Esophagus muscularis mucosa (tissue), 4 donors: ENCODE measurements around the gene NPHP4. TPM values are rescaled to one million over a fixed set of nuclear protein-coding genes. Genes with fewer than 3 reads are reported as not detected.

Source experiments
- DNase-seq: peaks from one replicate; pipeline ENCODE4 v3.0.0-alpha.2; 2017; ENCODE audit errors: extremely low spot score
- H3K27ac ChIP-seq, 4 donors: fragments of 200-600 bp; sonication (generic); replicated peaks in 1 of 4; 1 replicate in 3 of 4; 2 replicates in 1 of 4; pipeline ENCODE4 v1.5.1; 2016 to 2019; ENCODE audit warnings: mild to moderate bottlenecking in 1 of 4
- H3K27me3 ChIP-seq, 4 donors: fragments of 200-600 bp; sonication (generic); one replicate each; pipeline versions ENCODE4 v1.5.1 to v1.6.0; 2016 to 2019
- H3K36me3 ChIP-seq, 4 donors: fragments of 200-600 bp; sonication (generic); one replicate each; pipeline ENCODE4 v1.5.1; 2016 to 2019
- H3K4me1 ChIP-seq, 4 donors: fragments of 200-600 bp; sonication (generic); one replicate each; pipeline ENCODE4 v1.5.1; 2016 to 2019
- H3K4me3 ChIP-seq, 4 donors: fragments of 200-600 bp; sonication (generic); 1 replicate in 2 of 4; 2 replicates in 2 of 4; pipeline ENCODE4 v1.5.1; 2016 to 2019; ENCODE audit warnings: mild to moderate bottlenecking in 4 of 4, moderate library complexity in 1 of 4
- H3K9me3 ChIP-seq, 4 donors: fragments of 200-600 bp; sonication (generic); 1 replicate in 3 of 4; 2 replicates in 1 of 4; pipeline ENCODE4 v1.5.1; 2016 to 2019
- EP300 ChIP-seq: sonication (generic); formaldehyde crosslinking; IDR thresholded peaks from one replicate; pipeline ENCODE4 v1.6.1; 2017; ENCODE audit warnings: antibody characterized with exemption
- POLR2A ChIP-seq: fragments of 450-650 bp; IDR thresholded peaks from one replicate; pipeline ENCODE4 v1.6.1; 2017; ENCODE audit warnings: antibody characterized with exemption, moderate library complexity, mild to moderate bottlenecking, low read depth
- POLR2AphosphoS5 ChIP-seq, 2 donors: sonication (generic); formaldehyde crosslinking; IDR thresholded peaks; one replicate each; pipeline ENCODE4 v1.6.1; 2017; ENCODE audit warnings: antibody characterized with exemption in 2 of 2
- WGBS: methylation state at CpG from one replicate; pipeline ENCODE4 v1.1.5; 2018; 5-methylcytosine and 5-hydroxymethylcytosine counted together
- intact Hi-C: fragments of 100-400 bp; cut with DNase I; formaldehyde crosslinking; loops from one replicate; pipeline ENCODE4 v1.15.1; 2023
- total RNA-seq, 4 donors: library from RNA; depleted of rRNA; stranded (reverse); fragments of >200 nt; gene quantifications; one replicate each; pipeline versions ENCODE4 v1.1.0 to v1.2.1, GENCODE V29; 2016
- TF ChIP-seq, protein P1 (sequence below), 3 experiments: fragments of 200-600 bp in 2 of 3; fragments of 450-650 bp in 1 of 3; sonication (generic) in 2 of 3; IDR thresholded peaks; one replicate each; pipeline ENCODE4 v1.5.1; 2017 to 2019; ENCODE audit warnings: antibody characterized with exemption in 3 of 3, mild to moderate bottlenecking in 2 of 3, moderate library complexity in 1 of 3

NPHP4 gene
- total RNA-seq, 4 donors from 2014 or later, result 6.5 to 9.1 (median 8.0) TPM

DNA sequence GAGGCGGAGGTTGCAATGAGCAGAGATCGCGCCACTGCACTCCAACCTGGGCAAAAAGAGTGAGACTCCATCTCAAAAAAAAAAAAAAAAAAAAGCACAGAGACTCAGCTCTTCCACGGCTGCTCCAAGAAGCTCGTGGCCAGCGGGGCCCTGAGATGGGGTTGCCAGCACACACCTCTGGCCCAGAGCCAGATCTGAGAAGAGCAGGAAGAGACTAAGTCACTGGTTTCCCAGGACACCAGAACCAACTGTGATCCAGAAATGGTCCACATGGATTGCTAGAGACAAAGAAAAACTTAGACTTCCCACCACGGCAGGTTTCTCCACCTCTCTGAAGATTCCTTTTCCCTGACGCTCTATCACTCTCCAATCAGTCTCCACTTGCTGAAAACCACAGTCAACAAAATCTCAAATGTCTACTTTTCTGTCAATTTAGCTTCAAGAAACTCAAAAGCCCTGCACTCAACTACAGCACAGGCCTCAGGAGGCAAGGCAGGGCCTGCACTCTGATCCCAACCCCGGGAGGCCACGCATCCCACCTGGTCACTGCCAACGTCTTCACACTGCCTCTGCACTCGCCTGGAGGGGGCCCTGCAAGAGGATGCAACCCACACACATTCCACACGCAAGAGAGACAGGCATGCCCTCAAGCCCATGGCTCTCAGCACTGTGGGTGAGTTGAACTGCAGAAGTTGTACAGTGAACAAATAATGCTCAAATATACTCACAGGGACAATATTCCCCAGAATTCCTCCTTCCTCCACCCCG lies 79.0 kb downstream of the NPHP4 start:
- Histone ChIP-seq H3K27ac (no peak overlapping the region), H3K4me1 (peaks cover 0 to 8% (median 6%) of the 10 kb centered on the region in 4 donors), H3K9me3 (no peaks in the 10 kb centered on the region), H3K27me3 (no peaks in the 10 kb centered on the region), H3K36me3 (peaks cover 0 to 14% (median 0%) of the 10 kb centered on the region in 4 donors), H3K4me3 (no peak overlapping the region)
- no peak for DNase-seq
- 88% methylated on average over 14 of the region's 14 CpGs for WGBS
- TF ChIP-seq, protein P1, sequence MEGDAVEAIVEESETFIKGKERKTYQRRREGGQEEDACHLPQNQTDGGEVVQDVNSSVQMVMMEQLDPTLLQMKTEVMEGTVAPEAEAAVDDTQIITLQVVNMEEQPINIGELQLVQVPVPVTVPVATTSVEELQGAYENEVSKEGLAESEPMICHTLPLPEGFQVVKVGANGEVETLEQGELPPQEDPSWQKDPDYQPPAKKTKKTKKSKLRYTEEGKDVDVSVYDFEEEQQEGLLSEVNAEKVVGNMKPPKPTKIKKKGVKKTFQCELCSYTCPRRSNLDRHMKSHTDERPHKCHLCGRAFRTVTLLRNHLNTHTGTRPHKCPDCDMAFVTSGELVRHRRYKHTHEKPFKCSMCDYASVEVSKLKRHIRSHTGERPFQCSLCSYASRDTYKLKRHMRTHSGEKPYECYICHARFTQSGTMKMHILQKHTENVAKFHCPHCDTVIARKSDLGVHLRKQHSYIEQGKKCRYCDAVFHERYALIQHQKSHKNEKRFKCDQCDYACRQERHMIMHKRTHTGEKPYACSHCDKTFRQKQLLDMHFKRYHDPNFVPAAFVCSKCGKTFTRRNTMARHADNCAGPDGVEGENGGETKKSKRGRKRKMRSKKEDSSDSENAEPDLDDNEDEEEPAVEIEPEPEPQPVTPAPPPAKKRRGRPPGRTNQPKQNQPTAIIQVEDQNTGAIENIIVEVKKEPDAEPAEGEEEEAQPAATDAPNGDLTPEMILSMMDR (IDR thresholded peaks at IDR 0.05), result no peak
- TF ChIP-seq POLR2AphosphoS5 (IDR thresholded peaks at IDR 0.05) (no peak), POLR2A (no peak), EP300 (no peak)
- intact Hi-C loops, result no loop called here

DNA sequence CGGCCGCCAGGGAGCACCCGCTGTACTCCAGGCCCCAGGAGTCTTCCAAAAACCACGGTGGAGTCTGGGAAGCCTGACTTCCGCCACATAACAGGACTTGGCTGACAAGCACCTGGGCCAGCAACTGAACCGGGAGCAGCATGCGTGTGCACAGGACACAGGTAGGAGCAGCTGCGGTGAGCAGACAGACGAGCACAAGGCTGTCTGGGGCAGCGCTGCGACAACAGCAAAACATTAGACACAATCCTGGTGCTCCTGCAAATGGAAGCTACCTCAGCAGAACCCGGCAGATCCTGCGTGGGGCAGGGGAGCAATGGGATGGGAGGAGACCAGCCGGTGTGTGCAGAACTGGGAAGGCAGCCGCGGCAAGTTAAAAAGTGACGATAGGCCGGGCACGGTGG lies 80.4 kb downstream of the NPHP4 start:
- intact Hi-C loops, result no loop called here
- peaks cover 0 to 8% (median 6%) of the 10 kb centered on the region in 4 donors for H3K4me1 ChIP-seq
- H3K36me3 ChIP-seq, result peaks cover 0 to 27% (median 7%) of the 10 kb centered on the region in 4 donors
- no peak overlapping the region for H3K27ac ChIP-seq
- no peaks in the 10 kb centered on the region for H3K27me3 ChIP-seq
- 98% methylated on average over 17 of the region's 19 CpGs for WGBS
- TF ChIP-seq, protein P1 (IDR thresholded peaks at IDR 0.05), result no peak
- TF ChIP-seq POLR2A (no peak), POLR2AphosphoS5 (IDR thresholded peaks at IDR 0.05) (no peak), EP300 (no peak)
- H3K9me3 ChIP-seq, result no peaks in the 10 kb centered on the region
- H3K4me3 ChIP-seq, result no peak overlapping the region
- DNase-seq, result no peak

DNA sequence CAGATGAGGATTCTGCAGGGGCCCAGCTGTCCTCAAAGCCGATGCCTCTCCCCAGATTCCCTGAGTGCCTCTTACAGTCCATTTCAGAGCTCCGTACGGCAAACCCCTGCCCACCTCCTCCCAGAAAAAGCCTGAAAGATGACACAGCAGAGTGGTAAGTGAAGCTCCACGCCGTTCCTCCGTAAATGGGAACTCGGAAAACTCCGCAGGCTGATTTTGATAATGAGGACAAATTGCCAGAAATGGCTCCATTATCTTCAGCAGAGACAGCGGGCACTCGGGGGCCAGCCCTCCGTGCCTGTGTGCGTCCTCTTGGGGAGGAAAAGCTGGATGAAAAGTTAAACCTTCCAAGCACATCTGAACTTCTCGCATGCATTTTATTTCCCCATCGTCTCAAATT lies 81.1 kb downstream of the NPHP4 start:
- TF ChIP-seq, protein P1 (IDR thresholded peaks at IDR 0.05), result no peak
- TF ChIP-seq EP300 (no peak), POLR2A (no peak), POLR2AphosphoS5 (IDR thresholded peaks at IDR 0.05) (no peak)
- H3K9me3 ChIP-seq, result no peaks in the 10 kb centered on the region
- no peaks in the 10 kb centered on the region for H3K27me3 ChIP-seq
- H3K4me3 ChIP-seq, result no peak overlapping the region
- H3K36me3 ChIP-seq, result peaks cover 0 to 35% (median 13%) of the 10 kb centered on the region in 4 donors
- peaks cover 0 to 8% (median 6%) of the 10 kb centered on the region in 4 donors for H3K4me1 ChIP-seq
- WGBS, result 96% methylated on average over 14 of the region's 14 CpGs
- no peak for DNase-seq
- no peak overlapping the region for H3K27ac ChIP-seq
- intact Hi-C loops, result no loop called here

DNA sequence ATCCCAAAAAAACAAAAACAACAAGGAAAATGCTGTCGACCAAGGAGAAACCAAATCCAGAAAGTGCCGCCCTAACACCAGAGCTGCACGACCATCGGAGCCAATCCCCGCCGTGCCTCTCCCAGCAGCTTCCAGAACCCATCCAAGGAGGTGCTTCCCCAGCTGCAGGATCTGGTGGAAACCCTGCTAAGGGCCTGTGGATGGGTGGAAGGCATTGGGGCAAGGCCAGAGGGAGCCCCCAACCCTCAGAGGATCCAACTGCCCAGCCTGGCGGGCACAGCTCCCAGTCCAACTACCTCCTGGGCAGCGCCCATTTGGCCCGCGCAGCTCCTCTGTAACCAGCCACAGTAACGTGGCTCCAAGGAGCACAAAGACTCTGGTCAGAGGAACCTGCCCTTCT lies 81.6 kb downstream of the NPHP4 start:
- TF ChIP-seq POLR2A, result no peak
- TF ChIP-seq EP300, result no peak
- TF ChIP-seq, protein P1 (IDR thresholded peaks at IDR 0.05), result no peak
- no peak for TF ChIP-seq POLR2AphosphoS5 (IDR thresholded peaks at IDR 0.05)
- no peak overlapping the region for H3K4me3 ChIP-seq
- H3K4me1 ChIP-seq, result peaks cover 0 to 6% (median 3%) of the 10 kb centered on the region in 4 donors
- intact Hi-C loops, result no loop called here
- DNase-seq, result no peak
- peaks cover under 1 to 38% (median 15%) of the 10 kb centered on the region in 4 donors for H3K36me3 ChIP-seq
- no peaks in the 10 kb centered on the region for H3K9me3 ChIP-seq
- WGBS, result 91% methylated on average over 6 of the region's 11 CpGs
- H3K27ac ChIP-seq, result no peak overlapping the region
- no peaks in the 10 kb centered on the region for H3K27me3 ChIP-seq

DNA sequence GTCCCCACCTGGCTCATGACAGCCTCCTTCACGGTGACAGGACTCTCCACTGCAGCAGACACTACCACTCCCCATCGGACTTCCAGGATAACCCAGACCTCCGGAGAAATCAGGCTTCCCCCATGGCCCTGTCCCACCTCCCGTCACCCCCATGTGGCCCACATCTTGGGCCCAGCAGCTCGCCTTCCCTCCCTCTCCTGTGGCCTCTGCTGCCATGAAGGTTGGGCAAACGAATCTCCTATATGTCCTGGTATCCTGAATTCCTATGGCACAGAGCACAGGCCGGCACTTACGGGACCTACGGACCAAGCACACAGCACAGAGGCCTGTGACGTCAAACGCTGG lies 82.0 kb downstream of the NPHP4 start:
- TF ChIP-seq EP300 (no peak), POLR2A (no peak), POLR2AphosphoS5 (IDR thresholded peaks at IDR 0.05) (no peak)
- TF ChIP-seq, protein P1 (IDR thresholded peaks at IDR 0.05), result no peak
- H3K36me3 ChIP-seq, result peaks cover 5 to 42% (median 19%) of the 10 kb centered on the region in 4 donors
- no peaks in the 10 kb centered on the region for H3K27me3 ChIP-seq
- no peak overlapping the region for H3K4me3 ChIP-seq
- no peak overlapping the region for H3K27ac ChIP-seq
- intact Hi-C loops, result no loop called here
- no peak for DNase-seq
- no peaks in the 10 kb centered on the region for H3K9me3 ChIP-seq
- peaks cover 0 to 2% (median 0%) of the 10 kb centered on the region in 4 donors for H3K4me1 ChIP-seq
- 94% methylated on average over 9 of the region's 11 CpGs for WGBS
